ENCODE results near the gene SLC39A11.
"Not testable (repeated sequence)": the region's sequence is repeated elsewhere in the genome, so short reads cannot be mapped to it uniquely, and the experiment has no call there.

The SLC39A11 gene

DNA sequence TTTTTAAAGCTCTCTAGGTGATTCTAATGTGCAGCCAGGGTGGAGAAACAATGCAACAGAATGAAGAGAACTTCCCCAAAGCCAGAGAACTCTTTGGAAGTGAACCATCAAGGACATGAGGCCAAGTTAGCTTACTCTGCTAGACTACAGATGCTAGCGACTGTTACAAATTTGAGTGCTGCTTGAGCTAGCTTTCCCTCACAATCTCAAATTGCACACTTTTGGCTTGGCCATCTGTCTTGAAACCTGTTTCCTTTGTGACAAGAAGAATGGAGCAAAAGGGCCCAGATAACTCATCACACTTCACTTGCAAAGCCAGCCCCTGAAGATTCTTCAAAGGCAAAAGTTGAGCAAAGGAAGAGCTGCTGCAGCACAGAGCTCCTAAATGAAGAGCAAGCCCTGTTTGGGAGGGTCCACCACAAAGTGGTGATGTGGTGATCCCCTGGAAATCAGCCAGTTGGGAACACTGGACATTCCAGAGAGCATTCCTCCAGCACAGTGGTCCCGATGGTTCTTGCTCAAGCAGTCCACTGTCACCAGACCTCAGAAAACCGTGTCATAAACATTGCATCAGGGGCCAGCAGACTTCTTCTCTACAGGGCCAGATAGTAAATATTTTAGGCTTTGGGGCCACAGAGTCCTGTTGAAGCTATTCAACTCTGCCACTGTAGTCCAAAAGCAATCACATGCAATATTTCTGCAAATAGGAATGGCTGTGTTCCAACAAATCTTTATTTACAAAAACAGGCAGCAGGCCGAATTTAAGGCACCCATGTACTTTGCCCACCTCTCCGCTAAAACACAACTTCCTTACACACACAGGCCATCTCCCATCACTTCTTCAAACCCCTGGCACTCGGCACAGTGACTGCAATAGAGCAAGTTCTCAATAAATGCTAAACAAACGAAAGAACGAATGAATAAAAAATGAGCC, 21.2 kb downstream of the SLC39A11 start:
- DNase-seq (ENCODE audit: low read depth): no peak

GRCh38 chr17:73069841-73070240, 22.6 kb downstream of the SLC39A11 start:
- no peak for DNase-seq (ENCODE audit: low read depth)

DNA sequence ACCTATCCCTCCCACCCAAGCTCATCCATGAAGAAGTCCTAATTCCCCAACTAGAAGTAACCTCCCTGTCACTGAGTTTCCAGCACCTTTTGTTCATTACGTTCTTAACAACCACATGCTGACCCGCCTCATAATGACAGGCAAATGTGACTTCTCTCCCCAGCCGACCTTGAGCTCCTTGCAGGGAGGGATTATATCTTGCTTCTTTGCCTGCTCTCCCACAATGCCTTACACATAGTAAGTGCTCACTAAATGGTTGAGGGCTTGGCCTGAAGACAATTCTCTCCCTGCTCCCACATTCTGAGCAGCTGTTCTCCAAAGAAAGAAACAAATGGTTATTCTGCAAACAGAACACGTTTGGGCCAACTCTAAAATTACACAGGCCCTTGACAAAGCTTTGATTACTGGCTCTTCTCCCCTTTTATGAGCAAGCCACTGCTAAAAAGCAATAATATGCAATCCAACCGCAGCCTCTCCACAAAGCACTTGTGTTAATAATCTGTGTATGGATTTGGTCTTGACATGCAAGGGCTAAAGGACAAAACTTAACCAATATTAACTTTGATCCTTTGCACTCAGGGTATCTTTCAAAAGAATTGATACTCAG, 23.2 kb downstream of the SLC39A11 start:
- no peak for DNase-seq (ENCODE audit: low read depth)

- DNase-seq (ENCODE audit: low read depth): peak; percentile 42
Measured at GRCh38 chr17:73068322-73069153, 23.9 kb downstream of the SLC39A11 start.

GRCh38 chr17:73067699-73068098, 24.8 kb downstream of the SLC39A11 start:
- peak; percentile 94 for DNase-seq (ENCODE audit: low read depth)

DNA sequence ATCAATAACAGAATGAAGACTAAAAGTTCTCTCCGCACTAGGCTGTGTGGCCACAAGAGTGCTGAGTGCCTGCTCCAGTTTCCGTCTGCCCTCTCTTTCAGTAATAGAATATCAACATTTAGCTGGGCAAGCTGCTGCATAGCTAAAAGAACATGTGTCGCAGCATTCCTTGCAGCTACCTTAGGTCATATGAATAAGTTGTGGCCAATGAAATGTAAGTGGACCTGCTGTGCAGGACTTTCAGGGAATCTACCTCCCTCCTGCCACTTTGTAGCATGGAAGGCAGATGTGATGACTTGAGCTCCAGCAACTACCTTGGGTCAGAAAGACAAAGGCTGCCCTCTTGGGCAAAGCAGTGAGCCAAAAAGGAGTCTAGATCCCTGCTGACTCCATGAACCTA, 25.4 kb downstream of the SLC39A11 start:
- no peak for DNase-seq (ENCODE audit: low read depth)

DNA sequence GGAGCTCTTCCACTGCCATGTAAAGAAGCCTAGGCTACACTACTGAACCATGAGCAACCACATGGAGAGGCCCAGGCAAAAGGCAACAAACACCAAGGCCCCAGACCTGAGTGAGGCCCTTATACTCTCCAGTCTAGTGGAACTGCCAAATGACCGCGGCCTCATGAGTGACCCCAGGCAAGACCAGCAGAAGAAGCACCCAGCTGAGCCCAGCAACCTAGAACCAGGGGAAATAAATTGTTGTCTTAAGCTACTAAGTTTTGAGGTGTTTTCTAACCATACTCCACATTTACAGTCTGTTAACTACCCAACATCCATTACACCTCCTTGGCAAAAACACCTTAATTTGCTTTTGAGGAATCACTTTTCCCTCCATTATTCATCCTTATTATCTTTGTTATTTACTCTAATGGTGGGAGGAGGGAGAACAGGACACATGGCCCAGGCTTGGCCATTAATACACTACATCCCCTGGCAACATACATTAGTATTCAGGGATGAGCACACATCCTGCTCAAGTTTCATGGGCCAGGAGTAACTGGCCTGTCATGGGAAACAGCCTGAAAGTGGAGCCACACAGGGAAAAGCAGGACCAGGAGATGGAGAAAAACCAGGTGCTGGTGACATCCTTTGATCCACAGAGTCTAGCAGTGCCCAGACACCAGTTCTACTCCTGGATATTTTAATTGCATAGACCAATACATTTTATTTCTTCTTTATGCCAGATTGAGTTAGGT, 26.2 kb downstream of the SLC39A11 start:
- DNase-seq (ENCODE audit: low read depth): no peak

DNA sequence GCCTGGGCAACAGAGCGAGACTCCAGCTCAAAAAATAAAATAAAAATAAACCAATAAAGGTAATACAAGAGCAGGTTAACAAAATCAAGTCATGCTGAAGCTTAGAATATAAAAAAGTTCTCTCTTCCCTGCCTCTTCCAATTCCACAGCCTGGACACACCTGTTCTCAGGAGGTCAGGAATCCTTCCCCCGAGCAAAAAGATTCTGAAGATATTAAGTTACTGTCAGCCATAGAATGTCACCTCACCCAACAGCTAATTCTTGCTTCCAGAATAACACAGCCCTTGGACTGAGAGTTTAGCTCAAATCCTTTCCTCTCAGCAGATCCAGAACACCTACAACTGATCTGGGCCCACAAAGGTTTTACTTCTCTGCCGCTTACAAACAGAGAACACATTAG, 27.1 kb downstream of the SLC39A11 start:
- no peak for DNase-seq (ENCODE audit: low read depth)

DNA sequence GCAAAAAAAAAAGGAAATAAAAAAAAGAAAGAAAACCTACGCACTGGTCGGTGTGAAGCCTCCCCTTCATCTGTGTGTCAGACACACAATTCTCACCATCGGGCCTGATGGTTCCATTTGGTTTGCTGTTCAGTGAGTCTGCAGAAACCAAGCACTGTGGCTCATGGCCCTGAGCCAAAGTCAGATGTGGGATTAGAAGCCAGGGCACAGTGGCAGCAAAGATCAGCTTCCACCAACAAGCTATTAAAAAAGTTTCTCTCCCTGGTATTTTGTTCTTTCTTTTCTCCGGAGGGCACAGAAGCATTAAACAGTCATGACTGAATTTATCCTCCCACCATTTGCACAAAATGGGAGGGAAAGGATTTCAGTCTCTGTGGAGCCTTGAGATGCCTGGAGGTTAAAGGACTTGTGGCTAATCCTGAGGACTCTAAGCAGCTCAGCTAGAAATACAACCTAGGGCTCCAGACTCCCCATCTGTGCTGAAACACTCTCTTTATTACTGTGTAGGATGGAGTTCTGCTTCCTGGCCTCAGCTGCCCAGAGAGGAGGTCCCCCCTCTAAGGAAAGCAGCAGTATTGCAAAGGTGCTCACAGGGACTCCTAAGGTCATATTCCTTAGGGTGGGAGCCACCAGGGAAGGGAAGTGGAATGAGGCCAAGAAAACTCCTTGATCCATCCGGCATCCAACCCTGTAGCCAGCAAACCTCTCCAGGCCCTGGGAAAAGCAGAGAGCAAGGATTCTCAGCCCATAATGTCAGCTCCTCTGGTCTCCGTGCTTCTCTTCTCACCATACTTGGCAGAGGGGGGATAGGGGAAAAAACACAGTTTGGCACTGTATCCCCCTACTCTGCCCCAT, 28.2 kb downstream of the SLC39A11 start:
- no peak for DNase-seq (ENCODE audit: low read depth)

GRCh38 chr17:73062726-73063125, 29.8 kb downstream of the SLC39A11 start:
- no peak for DNase-seq (ENCODE audit: low read depth)

DNA sequence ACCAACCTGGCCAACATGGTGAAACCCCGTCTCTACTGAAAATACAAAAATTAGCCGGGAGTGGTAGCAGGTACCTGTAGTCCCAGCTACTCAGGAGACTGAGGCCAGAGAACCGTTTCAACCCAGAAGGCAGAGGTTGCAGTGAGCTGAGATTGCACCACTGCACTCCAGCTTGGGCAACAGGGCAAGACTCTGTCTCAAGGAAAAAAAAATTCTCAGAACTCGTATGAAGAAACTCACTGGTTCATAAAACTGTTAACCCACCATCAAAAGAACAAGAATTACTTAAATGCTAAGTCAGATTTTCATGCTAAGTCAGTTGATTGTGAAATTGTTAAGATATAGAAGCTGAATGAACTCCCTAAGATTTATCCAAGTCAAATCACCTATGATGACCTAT, 31.3 kb downstream of the SLC39A11 start:
- DNase-seq (ENCODE audit: low read depth): no peak

- no peak for DNase-seq (ENCODE audit: low read depth)
Measured at GRCh38 chr17:73060721-73061120, 31.8 kb downstream of the SLC39A11 start.

- DNase-seq (ENCODE audit: low read depth): not testable (repeated sequence)
Measured at GRCh38 chr17:73059713-73060112, 32.8 kb downstream of the SLC39A11 start.

DNA sequence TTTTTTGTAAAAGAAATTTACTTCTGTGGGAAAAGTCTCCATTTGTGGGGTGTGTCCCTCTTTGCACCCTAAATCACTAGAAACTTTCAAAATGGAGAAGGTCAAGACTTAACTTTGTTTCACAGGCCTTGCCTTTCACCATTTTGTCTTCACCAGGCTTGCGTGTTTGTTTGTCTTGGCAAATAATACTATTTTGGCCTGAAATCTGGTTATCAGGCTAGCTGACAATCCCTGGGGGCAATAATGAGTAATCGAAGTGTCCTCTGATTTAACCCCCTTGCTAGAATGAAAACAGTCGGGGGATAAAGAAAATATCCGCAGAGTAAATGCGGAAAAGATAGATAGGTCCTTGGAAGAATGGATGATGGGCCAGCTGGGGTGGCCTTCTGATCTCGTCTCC, 34.5 kb downstream of the SLC39A11 start:
- DNase-seq (ENCODE audit: low read depth): no peak

- DNase-seq (ENCODE audit: low read depth): no peak
Measured at GRCh38 chr17:73057196-73057595, 35.3 kb downstream of the SLC39A11 start.

- no peak for DNase-seq (ENCODE audit: low read depth)
Measured at GRCh38 chr17:73052923-73053322, 39.6 kb downstream of the SLC39A11 start.

DNA sequence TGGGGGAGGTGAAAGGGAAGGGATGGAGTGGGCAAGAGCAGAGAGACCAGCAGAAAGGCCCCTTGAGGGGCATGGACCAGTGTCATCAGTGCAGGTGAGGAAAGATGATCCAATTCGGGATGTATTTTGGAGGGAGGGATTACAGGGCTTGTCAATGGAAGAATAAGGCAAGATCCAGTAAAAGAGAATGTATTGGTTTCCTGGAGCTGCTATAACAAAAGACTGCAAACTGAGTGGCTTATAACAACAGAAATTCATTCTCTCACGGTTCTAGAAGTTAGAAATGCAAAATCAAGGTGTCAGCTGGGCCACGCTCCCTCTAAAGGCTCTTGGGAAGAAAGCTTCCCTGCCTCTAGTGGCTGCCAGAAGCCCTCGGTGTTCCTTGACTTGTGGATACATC, 41.7 kb downstream of the SLC39A11 start:
- DNase-seq (ENCODE audit: low read depth): no peak

- DNase-seq (ENCODE audit: low read depth): no peak
Measured at GRCh38 chr17:73048170-73048569, 44.3 kb downstream of the SLC39A11 start.

DNA sequence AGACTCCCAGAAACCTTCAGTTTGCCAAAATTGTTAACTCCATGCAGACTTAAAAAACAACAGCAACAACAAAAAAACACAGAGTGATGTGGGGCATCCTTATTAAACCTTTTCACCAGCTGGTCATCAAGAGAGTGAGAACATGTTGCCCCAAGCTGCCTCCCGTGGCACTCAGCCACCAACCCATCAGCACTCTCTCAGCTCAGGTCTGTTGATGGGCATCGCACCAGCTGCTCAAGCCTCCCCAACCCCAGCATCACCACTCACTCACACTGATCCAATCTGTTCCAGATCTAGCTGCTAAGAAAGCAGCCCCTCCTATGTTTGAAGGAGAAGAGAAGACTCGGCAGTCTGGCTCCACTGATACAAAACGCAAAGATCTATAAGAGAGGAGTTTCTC, 46.8 kb downstream of the SLC39A11 start:
- DNase-seq (ENCODE audit: low read depth): no peak

- peak; percentile 81 for DNase-seq (ENCODE audit: low read depth)
Measured at GRCh38 chr17:73043686-73044581, 48.6 kb downstream of the SLC39A11 start.
